Amygdala (tissue), 56 donors: ENCODE data around the gene HTR6.

Experiments used
- DNase-seq, 56 donors: peaks; one replicate each; lab custom pipeline; 2025; lab: John Stamatoyannopoulos, UW

The HTR6 gene

DNA sequence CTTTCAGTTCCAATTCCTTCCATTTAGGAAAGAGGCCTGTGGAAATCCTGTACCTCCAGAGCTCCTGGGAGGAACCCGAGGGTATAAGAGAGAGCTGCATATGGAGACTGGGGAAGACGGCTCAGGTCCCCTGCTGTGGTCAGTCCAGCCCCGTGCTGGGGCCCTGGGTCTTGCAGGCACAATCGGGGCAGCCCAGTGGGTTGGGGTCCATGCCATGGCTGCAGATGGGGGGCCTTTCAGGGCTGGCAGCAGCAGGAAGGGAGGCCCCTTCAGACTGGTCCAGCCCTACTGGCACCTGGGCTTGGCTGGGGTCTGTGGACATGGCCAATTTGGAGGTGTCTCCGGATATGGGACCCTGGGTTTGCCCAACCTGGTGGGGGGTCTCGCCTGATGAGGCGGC, 18.2 kb downstream of the HTR6 start:
- DNase-seq = no peak

DNA sequence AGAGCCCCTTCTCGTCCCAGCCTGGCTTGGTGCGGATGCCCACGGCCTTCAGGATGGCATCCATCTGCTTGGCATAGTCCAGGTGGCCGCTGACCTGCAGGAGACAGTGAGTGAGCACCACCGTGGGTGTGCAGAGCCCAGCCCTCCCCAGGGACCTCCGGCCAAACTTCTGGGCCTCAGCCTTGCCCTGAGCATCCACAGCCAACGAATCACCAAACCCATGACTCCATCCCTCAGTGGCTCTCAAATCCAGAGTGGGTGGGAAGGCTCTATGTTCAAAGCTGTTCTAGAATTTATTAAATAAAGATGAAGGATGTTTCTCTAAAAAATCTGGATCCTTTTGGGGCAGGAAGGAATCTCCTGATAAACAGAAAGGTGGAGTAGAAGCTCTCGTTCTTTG, 18.7 kb downstream of the HTR6 start:
- no peak for DNase-seq

DNA sequence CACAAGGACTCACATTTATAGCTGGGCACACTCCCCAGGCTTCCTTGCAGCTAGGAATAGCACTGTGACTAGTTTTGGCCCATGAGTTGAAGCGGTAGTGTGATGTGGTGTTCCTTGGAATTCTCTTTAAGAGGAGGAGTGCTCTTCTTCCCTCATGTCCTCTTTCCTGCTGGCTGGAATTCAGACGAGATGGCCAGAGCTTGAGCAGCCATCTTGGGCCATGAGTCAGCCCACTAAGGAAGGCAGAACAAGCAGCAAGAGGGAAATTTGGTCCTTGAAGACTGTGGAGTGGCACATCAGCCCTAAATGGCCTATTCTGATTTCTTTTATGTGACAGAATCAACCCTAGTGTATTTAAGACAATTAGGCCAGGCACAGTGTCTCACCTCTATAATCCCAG, 20.0 kb downstream of the HTR6 start:
- DNase-seq = no peak

DNA sequence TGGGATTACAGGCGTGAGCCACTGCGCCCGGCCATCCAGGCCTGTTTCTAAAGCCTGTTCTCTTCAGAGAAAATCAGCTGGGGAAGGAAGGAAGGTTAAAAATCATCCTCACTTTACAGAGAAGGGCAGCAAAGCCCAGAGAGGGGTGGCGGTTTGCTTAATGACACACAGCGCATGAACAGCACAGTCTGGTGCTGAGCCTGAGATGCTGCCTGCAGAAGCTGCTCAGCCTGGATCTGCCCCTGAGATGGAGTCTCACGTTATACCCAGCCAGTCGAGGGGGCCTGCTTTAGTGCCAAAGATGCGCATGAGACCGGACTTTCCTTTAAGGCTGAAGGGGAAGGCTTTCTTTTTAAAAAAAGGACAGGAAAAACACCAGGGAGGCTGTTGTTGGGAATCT, 21.3 kb downstream of the HTR6 start:
- no peak for DNase-seq

DNA sequence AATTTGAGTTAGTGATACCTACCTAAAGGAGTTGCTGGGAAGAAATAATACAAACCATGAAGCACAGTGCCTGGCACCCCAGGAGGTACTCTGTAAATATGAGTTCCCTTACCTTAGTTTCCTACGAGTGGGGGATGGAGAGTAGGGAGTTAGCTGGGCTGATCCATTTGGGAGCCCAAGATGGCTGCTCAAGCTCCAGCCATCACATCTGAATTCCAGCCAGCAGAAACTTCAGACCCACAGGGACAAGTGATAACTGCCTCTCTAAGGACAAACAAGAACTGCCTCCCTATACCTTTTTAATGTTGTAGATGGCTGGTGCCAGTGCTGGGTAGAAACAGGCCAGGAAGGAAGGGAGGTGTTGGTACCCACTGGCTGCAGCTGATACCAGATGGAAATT, 22.7 kb downstream of the HTR6 start:
- DNase-seq = no peak

DNA sequence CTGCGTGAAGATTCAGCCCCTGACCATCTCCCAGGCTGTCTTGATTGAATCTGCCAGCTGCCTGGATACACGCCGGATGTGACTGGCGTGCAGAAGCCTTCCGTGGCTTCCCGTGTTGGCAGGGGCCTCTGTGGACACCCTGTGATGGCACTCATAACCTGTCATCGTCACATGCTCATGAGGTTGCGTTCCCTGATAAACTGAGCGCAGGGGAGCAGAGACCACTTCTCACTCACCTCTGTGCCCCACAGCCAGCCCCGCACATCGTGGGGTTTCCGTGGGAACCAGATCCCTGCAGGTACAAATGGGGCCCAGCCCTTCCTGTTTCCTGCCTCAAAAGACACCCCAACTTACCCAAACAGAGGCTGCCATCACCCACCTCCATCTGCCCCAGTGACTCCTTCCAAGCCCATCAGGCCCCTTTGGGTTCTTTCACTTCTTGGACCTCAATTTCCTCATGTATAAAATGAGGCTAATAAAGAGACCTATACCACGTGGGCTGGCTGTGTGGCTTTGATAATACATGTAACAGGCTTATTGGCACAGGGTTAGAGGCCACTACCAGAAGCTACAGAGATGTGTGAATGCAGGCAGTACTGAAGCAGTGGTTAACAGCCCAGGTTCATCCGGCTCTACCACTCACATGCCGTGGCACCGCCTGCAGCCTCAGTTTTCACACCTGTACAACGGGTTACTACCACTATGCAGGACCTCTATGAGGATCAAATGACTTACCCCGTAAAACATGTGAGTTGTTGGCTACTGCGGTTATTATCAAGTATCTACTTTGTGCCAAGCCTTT, 23.6 kb downstream of the HTR6 start:
- no peak for DNase-seq

DNA sequence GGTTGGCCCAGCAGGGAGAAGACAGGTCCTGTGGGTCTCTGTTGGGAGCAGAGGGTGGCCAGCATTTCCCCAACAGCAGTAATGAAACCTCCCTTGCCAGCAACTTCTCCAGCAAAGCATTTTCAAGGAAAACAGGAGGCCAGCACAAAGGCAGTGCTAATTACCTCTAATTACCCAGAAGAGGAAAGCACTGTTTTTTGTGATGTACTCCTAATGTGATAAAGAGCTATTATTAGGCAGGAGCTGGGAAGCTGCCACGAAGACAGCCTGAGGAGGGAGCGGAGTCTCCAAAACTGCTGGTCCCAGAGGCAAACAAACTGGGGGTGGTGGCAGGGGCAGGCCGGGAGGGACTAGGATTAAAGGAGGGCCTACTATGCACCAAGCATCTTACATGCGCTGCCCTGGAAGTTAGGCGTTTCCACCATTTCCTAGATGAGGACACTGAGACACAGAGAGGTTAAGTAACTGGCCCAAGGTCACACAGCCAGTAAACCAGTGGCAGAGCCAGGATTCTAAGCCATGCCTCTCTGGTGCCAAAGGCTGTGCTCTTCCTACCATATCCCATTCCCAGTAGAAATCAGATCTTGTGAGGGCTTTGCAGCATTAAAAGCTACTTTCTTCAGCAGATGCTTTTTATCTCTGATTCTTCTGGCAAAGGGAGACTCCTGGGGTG, 24.5 kb downstream of the HTR6 start:
- peak in 1 of 56 donors; percentile 9 for DNase-seq

DNA sequence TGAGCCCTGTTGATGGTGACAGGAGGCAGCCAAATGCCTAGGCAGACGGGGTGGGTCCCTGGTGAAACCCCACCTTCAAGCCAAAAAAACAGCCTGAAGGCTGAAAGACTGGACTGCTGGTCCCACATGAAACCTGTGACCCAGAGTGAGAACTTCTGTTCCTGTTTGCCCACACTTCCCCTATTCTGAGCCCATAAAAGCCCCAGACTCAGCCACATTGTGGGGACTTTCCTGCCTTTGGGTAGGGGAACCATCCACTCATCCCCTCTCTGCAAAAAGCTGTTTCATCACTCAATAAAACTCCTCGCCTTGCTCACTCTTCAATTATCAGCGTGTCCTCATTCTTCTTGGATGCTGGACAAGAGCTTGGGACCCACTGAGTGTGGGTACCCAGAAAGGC, 25.2 kb downstream of the HTR6 start:
- DNase-seq = no peak

DNA sequence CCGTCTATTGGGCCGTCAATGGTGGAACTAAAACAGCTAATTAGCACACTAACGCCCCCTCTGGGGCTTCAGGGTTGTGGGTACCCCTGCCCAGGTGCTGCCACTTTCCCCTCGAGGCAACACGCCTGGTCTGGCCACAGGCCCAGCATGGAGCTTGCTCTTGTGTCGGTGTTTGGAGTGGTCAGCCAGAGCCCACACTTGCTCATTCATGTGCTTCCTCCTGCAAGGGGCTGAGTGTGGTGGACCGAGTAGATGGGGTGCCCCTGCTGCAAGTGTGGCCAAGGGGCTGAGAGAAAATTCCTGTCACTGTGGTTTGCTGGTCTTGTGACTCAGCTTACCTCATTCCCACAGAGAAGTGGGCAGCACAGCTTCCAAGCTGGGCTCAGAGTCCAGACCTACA, 25.7 kb downstream of the HTR6 start:
- no peak for DNase-seq

DNA sequence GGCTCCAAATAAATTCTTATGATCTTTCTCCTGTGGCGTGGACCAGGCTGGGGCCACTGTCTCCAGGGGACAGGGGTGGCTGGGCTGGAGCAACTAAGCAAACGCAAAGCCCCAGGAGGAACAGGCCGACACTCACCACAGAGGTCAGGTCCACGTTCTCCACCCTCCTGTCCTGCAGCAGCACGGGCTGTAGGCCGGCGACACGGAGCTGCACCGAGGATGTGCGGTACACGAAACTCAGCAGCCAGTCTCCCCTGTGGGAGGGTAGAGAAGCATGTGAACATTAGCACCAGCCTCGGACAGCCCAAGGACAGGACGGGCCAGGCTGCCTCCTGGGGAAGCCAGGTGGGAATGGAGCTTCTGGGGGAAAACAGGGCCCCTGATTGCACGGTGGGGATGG, 29.6 kb downstream of the HTR6 start:
- no peak for DNase-seq

DNA sequence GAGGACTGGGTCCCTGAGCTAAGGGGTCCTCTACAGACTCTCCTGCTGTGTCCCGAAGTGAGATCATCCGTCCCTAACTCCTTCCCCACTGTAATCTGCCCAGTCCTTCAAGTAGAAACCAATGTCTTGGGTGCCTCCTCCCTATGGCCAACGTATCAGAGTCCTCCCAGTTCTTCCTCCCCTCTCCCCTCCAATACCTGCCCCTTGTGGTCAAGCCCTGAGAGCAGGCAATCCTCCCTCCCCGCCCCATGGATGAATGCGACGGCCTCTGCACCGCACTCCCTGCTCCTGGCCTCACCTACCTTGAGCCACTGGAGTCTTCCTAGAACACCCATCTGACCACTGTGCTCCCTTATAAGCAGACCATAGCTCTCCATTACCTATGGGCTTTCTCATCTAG, 31.1 kb downstream of the HTR6 start:
- DNase-seq = no peak

DNA sequence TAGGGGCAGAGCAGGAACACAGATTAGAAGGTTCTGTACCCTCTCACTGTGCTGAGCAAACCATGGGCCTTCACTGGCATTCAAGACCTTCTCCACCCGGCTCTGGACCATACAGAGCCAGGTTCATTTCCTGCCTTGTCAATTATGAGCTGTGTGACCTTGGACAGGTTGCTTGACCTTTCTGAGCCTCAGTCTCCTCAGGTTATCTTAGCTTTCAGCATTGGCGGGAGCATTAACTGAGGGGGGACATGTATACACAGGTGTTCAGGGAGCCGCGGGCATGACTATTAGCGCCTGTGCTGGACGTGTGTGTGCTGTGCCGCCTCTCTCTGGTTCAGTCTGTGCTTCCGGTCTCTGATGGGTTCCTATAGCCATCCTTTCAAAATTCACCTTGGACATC, 32.1 kb downstream of the HTR6 start:
- no peak for DNase-seq

DNA sequence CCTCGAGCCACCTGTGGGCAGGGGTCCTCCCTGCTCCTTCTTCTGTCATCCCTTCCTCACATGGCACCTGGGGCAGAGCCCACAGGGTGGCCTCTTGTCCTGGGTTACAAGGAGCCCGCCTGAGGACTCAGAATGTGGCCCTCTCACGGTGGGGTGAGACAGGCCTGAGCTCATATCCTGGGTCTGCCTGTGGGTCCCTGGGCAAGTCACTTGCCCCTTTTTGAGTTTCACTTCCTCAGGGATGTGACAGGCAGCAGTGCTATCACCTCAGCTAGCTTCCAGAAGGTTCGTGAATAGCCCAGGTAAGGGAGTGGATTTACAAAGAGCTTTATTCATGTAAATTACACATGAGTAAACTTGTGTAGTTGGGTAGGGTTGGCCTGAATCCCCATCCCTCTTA, 33.5 kb downstream of the HTR6 start:
- DNase-seq = no peak

DNA sequence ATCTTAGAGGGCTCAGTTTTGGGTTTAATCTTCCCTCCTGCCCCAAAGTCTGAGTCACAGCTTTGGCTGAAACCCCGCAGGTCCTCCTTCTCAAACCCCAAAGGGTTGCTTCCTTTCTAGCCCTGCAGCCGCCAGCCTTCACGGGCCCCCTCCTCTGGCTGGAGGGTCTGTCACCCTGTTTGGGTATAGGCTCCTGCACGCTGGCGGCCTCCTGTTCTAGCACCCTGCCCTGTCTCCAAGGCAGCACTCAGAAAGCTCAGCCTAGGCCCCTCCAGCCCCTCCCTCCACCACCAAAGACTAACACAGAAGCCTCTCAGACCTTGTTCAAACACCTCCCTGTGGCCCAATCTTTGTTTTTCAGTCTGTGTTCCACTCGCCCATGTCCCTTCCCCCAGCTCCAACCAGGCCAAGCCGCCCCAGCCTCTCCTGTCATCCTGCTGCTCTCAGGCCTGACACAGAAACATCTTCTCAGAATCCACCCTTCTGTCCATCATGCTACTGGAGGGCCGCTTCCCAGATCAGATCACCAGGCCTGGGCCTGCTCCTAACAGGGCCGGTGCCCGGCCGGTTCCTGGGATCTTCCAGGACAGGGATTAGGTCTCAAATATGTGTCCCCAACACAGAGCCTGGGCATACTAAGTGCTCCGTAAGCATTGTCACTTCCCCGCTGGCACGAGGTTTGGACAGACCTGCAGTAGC, 35.6 kb downstream of the HTR6 start:
- no peak for DNase-seq

DNA sequence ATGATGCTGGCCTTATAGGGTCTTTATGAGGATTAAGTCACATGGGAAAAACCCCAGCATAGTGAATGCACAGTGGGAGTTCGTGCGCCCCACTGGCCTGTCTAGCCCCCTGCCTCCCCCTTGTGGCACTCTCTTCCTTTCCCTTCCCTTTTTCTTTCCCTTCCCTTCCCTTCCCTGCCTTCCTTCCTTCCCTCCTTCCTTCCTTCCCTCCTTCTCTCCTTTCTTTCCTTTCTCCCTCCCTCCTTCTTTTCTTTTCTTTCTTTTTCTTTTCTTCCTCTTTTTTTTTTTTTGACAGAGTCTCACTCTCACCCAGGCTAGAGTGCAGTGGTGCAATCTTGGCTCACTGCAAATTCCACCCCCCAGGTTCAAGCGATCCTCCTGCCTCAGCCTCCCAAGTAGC, 38.6 kb downstream of the HTR6 start:
- no peak for DNase-seq

DNA sequence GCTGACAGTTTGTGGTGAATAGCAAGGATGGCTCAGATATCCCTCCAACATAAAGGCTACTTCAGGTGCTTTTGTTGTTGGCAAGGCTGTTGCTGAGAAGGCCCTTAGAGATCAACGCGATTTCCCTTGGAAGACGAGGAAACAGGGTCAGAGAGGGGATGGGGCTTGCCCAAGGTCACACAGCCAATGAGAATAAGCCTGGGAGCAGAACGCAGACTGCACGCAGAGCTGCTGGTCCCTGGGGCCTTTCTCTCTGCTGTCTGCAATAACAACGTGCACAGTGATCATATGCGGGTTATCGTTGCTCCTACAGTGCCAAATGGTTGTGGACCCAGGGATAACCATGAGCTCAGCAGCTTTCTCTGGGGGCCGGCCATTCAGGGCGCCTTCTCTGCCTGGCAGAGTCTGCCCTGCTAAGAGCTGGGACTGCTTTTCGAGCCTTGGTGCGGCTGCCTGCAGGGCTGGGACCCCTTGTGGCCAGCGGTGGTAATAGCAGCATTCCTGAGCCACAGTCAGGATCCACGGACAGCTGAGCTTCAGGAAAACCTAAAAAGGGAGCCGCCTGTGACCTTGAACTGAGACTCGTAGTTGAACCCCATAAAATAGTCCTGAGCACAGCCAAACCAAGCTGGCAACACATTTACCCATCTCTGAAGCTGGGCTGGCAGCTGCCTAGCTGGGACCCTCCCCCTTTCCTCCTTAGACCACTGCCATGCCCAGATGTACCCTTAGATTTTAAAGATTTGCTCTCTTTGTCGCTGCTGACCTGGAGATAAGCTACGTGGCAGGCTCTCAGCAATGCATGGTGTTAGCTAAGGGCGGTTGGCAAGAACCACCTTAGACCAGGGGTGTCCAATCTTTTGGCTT, 39.8 kb downstream of the HTR6 start:
- peak in 51 of 56 donors; percentile 12 to 81 (median 42) for DNase-seq

DNA sequence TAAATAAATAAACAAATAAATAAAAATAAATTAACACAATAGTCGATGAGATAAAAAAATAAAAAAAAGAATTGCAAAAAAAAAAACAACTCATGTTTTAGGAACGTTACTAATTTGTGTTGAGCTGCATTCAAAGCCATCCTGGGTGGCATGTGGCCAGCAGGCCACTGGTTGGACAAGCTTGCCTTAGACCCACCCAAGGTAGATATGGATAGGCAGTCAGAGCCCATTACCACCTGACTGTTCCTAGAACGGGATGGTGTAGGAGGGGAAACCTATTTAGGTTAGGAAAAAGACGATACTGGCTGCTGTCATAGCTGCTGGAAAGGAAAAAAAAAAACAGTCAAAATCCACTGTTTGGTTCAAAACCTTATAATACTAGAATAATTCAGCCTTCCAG, 40.8 kb downstream of the HTR6 start:
- DNase-seq = no peak

DNA sequence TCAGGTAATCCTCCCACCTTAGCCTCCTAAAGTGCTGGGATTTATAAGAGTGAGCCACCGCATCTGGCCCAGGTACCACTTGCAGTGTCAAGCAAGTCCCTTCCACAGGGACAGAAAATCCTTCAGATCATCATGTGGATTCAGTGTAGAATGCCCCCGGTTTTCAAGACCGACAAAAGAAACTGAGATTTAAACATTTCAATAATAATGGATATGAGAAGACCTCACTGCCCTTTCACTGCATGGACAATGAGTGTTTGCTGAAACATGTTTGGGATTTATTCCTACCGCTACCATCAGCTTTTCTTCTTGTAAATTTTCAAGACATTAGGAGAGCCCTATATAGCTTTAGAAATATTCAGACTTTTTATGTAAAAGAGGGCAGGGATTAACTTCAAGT, 41.5 kb downstream of the HTR6 start:
- DNase-seq = no peak

DNA sequence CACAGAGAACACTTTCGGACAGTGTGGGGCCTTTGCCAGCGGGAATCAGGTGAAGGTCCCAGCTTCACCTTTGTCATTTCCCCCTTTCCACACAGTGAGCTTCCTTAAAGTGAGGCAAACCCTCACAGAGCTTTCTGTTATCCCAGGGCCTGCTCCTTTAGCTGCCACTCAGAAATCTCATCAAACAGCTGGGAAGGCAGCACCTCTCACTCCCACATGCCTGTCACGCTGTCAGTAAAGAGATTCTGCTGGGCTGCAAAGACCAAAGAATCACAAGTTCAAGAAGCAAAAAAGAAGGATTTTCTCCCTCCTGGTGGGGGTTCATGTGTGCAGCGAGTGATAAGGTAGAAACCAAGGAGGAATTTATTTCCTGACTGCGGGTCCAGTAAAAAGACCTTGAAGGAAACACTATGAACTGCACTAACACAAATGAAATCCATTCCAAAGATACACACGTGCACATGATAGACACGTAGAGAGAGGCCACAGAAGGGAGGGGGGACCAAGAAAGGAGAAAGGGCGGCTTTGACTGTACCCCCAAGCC, 44.0 kb downstream of the HTR6 start:
- no peak for DNase-seq

DNA sequence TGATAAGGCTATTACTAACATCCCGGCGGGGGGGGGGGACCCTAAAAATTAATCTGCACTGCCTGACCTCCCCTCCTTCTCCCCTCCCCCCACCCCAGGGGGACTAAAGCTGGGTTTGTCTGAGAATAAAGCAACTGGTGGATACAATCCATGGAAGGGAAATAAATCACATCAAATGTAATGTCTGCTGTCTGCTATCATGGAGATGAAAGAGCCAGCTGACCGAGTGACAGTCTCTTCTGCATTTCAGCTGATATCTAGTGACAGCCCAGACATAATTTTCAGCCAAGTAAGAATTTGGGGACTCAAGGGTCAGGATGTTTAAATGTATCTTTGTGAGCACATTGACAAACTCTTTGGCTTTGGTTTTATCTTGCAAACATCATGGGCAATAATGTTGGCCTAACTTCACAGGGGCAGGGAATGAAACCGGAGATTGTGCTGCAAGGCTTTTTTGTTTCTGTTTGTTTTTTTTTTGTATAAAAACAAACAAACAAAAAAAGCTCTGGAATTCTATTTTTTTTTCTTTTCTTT, 44.7 kb downstream of the HTR6 start:
- no peak for DNase-seq
